ENCODE results near the gene BBC3.
A peak's percentile ranks its signal among the peaks of the same experiment; 100 is the strongest.

Gene BBC3

GRCh38 chr19:47240996-47241918, 10.3 kb upstream of the BBC3 start:
- H3K4me3 ChIP-seq (ENCODE audit: low read depth in 1 of 2, low read length in 2 of 2), result no peak overlapping the region
- H3K36me3 ChIP-seq (ENCODE audit: control insufficient read depth in 1 of 2, insufficient read depth in 2 of 2, low read length in 2 of 2), result no peaks in the 10 kb centered on the region
- no peaks in the 10 kb centered on the region for H3K9me3 ChIP-seq (ENCODE audit: control insufficient read depth in 1 of 2, low read length in 2 of 2)
- peaks cover 14% of the 10 kb centered on the region for H3K27me3 ChIP-seq (ENCODE audit: low read depth, low read length)
- peaks cover 7 to 32% of the 10 kb centered on the region in 2 donors for H3K4me1 ChIP-seq (ENCODE audit: control insufficient read depth in 1 of 2, insufficient read depth in 2 of 2, low read length in 2 of 2)
- no peak overlapping the region for H3K27ac ChIP-seq (ENCODE audit: low read length)

DNA sequence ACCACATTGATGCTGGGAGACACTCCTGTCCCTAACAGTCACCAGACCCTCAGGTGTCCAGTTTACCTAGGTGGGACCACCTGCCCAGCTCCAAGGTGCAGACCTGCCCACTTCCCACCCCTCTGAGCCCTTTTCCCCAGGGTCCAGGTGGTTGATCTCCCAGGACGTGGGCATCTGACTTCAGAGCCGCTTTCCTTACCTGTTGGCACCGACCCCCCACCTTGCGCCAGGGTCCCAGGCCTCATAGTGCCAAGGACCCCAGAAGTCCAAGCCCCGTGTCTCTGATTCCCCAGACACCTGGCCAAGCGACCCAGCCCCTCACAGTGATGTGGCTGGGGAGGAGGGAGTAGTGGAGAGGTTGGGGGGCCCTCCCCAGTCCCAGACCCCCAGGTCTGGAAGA, 9.6 kb upstream of the BBC3 start:
- H3K27ac ChIP-seq (ENCODE audit: low read length), result no peak overlapping the region
- peaks cover 14% of the 10 kb centered on the region for H3K27me3 ChIP-seq (ENCODE audit: low read depth, low read length)
- no peak overlapping the region for H3K4me3 ChIP-seq (ENCODE audit: low read depth in 1 of 2, low read length in 2 of 2)
- H3K4me1 ChIP-seq (ENCODE audit: control insufficient read depth in 1 of 2, insufficient read depth in 2 of 2, low read length in 2 of 2), result peaks cover 7 to 32% of the 10 kb centered on the region in 2 donors
- H3K36me3 ChIP-seq (ENCODE audit: control insufficient read depth in 1 of 2, insufficient read depth in 2 of 2, low read length in 2 of 2), result no peaks in the 10 kb centered on the region
- no peaks in the 10 kb centered on the region for H3K9me3 ChIP-seq (ENCODE audit: control insufficient read depth in 1 of 2, low read length in 2 of 2)

- H3K4me1 ChIP-seq (ENCODE audit: control insufficient read depth in 1 of 2, insufficient read depth in 2 of 2, low read length in 2 of 2), result peaks cover 7 to 32% of the 10 kb centered on the region in 2 donors
- no peaks in the 10 kb centered on the region for H3K36me3 ChIP-seq (ENCODE audit: control insufficient read depth in 1 of 2, insufficient read depth in 2 of 2, low read length in 2 of 2)
- no peak overlapping the region for H3K27ac ChIP-seq (ENCODE audit: low read length)
- H3K27me3 ChIP-seq (ENCODE audit: low read depth, low read length), result peaks cover 14% of the 10 kb centered on the region
- H3K4me3 ChIP-seq (ENCODE audit: low read depth in 1 of 2, low read length in 2 of 2), result peak overlapping the region in 1 of 2 donors; percentile 51
- H3K9me3 ChIP-seq (ENCODE audit: control insufficient read depth in 1 of 2, low read length in 2 of 2), result no peaks in the 10 kb centered on the region
Observed at GRCh38 chr19:47239610-47240296, 8.8 kb upstream of the BBC3 start.

- peaks cover 14% of the 10 kb centered on the region for H3K27me3 ChIP-seq (ENCODE audit: low read depth, low read length)
- no peak overlapping the region for H3K27ac ChIP-seq (ENCODE audit: low read length)
- H3K4me3 ChIP-seq (ENCODE audit: low read depth in 1 of 2, low read length in 2 of 2), result peak overlapping the region in 1 of 2 donors; percentile 51
Observed at GRCh38 chr19:47239152-47239551, 8.2 kb upstream of the BBC3 start.

DNA sequence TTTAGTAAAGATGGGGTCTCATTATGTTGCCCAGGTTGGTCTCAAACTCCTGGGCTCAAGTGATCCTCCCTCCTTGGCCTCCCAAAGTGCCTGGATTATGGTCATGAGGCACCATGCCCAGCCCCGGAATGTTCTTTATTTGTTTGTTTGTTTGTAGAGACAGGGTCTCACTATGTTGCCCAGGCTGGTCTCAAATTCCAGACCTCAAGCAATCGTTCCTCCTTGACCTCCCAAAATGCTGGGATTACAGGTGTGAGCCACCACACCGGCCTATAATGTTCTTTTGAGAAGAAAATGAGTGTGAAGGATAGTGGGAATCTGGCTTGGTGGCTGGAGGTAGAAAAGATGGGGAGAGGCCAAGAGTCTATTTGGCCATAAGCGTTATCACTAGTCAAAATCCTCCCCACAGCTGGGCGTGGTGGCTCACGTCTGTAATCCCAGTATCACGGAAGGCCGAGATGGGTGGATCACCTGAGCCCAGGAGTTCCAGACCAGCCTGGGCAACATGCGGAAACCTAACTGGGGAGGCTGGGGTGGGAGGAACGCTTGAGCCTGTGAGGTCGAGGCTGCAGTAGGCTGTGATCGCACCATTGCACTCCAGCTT, 5.2 kb upstream of the BBC3 start:
- H3K27ac ChIP-seq (ENCODE audit: low read length), result no peak overlapping the region
- H3K4me1 ChIP-seq (ENCODE audit: control insufficient read depth in 1 of 2, insufficient read depth in 2 of 2, low read length in 2 of 2), result peaks cover 11 to 26% of the 10 kb centered on the region in 2 donors
- H3K36me3 ChIP-seq (ENCODE audit: control insufficient read depth in 1 of 2, insufficient read depth in 2 of 2, low read length in 2 of 2), result no peaks in the 10 kb centered on the region

More at GRCh38 chr19:47239152-47239551, 8.2 kb upstream of the BBC3 start:
- no peaks in the 10 kb centered on the region for H3K36me3 ChIP-seq (ENCODE audit: control insufficient read depth in 1 of 2, insufficient read depth in 2 of 2, low read length in 2 of 2)
- no peaks in the 10 kb centered on the region for H3K9me3 ChIP-seq (ENCODE audit: control insufficient read depth in 1 of 2, low read length in 2 of 2)
- peaks cover 7 to 32% of the 10 kb centered on the region in 2 donors for H3K4me1 ChIP-seq (ENCODE audit: control insufficient read depth in 1 of 2, insufficient read depth in 2 of 2, low read length in 2 of 2)

GRCh38 chr19:47232422-47233211, 1.6 kb upstream of the BBC3 start:
- Histone ChIP-seq H3K27ac (ENCODE audit: low read length) (peak overlapping the region; percentile 79), H3K27me3 (ENCODE audit: low read depth, low read length) (no peaks in the 10 kb centered on the region), H3K4me1 (ENCODE audit: control insufficient read depth in 1 of 2, insufficient read depth in 2 of 2, low read length in 2 of 2) (peaks cover 11 to 16% of the 10 kb centered on the region in 2 donors), H3K4me3 (ENCODE audit: low read depth in 1 of 2, low read length in 2 of 2) (peak overlapping the region in 1 of 2 donors; percentile 53), H3K36me3 (ENCODE audit: control insufficient read depth in 1 of 2, insufficient read depth in 2 of 2, low read length in 2 of 2) (no peaks in the 10 kb centered on the region), H3K9me3 (ENCODE audit: control insufficient read depth in 1 of 2, low read length in 2 of 2) (no peaks in the 10 kb centered on the region)

More for the DNA sequence above, 5.2 kb upstream of the BBC3 start:
- H3K9me3 ChIP-seq (ENCODE audit: control insufficient read depth in 1 of 2, low read length in 2 of 2), result no peaks in the 10 kb centered on the region
- H3K27me3 ChIP-seq (ENCODE audit: low read depth, low read length), result peaks cover 10% of the 10 kb centered on the region
- H3K4me3 ChIP-seq (ENCODE audit: low read depth in 1 of 2, low read length in 2 of 2), result no peak overlapping the region

DNA sequence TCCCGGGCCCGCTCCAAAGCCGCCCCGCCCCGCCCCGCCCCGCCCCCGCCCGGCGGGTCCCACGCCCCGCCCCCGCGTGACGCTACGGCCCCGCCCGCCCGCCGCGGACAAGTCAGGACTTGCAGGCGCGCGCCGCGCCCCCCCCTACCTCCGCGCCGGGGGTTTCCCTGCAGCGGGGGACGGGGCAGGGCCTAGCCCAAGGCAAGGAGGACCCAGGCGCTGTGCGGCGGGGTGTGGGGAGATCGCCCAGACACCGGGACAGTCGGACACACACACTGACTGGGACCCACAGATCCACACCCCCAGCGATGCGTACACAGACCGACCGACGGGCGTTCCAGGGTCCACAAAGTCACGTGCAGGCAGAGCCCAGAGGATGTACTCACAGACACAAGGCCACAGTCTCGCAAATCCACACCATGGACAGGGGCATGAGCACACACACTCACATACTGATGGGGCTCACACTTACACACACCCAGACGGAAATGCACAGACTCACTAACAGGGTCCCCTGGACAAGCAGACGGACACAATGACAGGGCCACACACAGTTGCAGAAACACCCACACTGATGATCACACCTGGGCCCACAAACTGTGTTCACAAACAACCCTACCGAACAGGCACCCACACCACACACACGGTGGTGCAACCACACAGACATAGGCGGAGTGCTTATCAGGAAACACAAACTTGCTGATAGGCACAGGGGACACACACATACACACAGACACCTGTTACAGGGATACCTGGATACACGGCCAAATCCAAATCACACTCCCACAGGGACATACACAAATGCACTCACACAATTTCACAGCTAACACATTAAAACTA, 436 bp upstream of the BBC3 start:
- Histone ChIP-seq H3K4me3 (ENCODE audit: low read depth in 1 of 2, low read length in 2 of 2) (peak overlapping the region; percentile 62 to 95), H3K27me3 (ENCODE audit: low read depth, low read length) (no peaks in the 10 kb centered on the region), H3K27ac (ENCODE audit: low read length) (peak overlapping the region; percentile 88), H3K36me3 (ENCODE audit: control insufficient read depth in 1 of 2, insufficient read depth in 2 of 2, low read length in 2 of 2) (peaks cover 0 to 4% of the 10 kb centered on the region in 2 donors), H3K9me3 (ENCODE audit: control insufficient read depth in 1 of 2, low read length in 2 of 2) (no peaks in the 10 kb centered on the region), H3K4me1 (ENCODE audit: control insufficient read depth in 1 of 2, insufficient read depth in 2 of 2, low read length in 2 of 2) (peaks cover 11 to 23% of the 10 kb centered on the region in 2 donors)

GRCh38 chr19:47230054-47230920, 712 bp downstream of the BBC3 start:
- Histone ChIP-seq H3K27me3 (ENCODE audit: low read depth, low read length) (no peaks in the 10 kb centered on the region), H3K27ac (ENCODE audit: low read length) (peak overlapping the region; percentile 58), H3K9me3 (ENCODE audit: control insufficient read depth in 1 of 2, low read length in 2 of 2) (no peaks in the 10 kb centered on the region), H3K4me1 (ENCODE audit: control insufficient read depth in 1 of 2, insufficient read depth in 2 of 2, low read length in 2 of 2) (peaks cover 11 to 28% of the 10 kb centered on the region in 2 donors), H3K4me3 (ENCODE audit: low read depth in 1 of 2, low read length in 2 of 2) (peak overlapping the region; percentile 62 to 95), H3K36me3 (ENCODE audit: control insufficient read depth in 1 of 2, insufficient read depth in 2 of 2, low read length in 2 of 2) (peaks cover 0 to 6% of the 10 kb centered on the region in 2 donors)

DNA sequence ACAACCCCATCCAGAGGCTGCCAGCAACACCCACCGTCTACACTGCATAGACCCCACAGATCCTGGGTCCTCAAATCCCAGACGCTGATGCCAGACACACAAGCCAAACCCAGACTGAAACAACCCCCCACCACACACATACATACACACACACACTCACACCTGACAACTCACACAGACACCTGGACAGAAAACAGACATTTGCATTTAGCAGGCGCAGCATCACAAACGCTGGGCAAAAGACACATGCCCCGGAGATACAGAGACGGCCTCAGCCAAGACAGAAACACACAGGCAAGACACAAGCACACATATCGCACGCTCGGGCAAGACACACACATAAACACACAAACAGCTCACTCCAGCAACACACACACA, 1.3 kb downstream of the BBC3 start:
- Histone ChIP-seq H3K4me1 (ENCODE audit: control insufficient read depth in 1 of 2, insufficient read depth in 2 of 2, low read length in 2 of 2) (peaks cover 11 to 28% of the 10 kb centered on the region in 2 donors), H3K27me3 (ENCODE audit: low read depth, low read length) (no peaks in the 10 kb centered on the region), H3K9me3 (ENCODE audit: control insufficient read depth in 1 of 2, low read length in 2 of 2) (no peaks in the 10 kb centered on the region), H3K4me3 (ENCODE audit: low read depth in 1 of 2, low read length in 2 of 2) (peak overlapping the region; percentile 62 to 95), H3K36me3 (ENCODE audit: control insufficient read depth in 1 of 2, insufficient read depth in 2 of 2, low read length in 2 of 2) (peaks cover 0 to 6% of the 10 kb centered on the region in 2 donors), H3K27ac (ENCODE audit: low read length) (peak overlapping the region; percentile 58)
